HEK293 (cell line): ENCODE data around the gene MOK.
"Not testable (repeated sequence)": the region's sequence is repeated elsewhere in the genome, so short reads cannot be mapped to it uniquely, and the experiment has no call there.

Source experiments
- BCL11B ChIP-seq: fragments of 450-650 bp; formaldehyde crosslinking; IDR thresholded peaks from 2 replicates; pipeline ENCODE4 v1.5.1; 2016; ENCODE audit warnings: low read depth, missing biosample characterization, missing genetic modification characterization
- PRDM1 ChIP-seq: fragments of 450-650 bp; formaldehyde crosslinking; IDR thresholded peaks from 2 replicates; pipeline ENCODE4; 2016; ENCODE audit warnings: missing biosample characterization, missing genetic modification characterization
- ZNF157 ChIP-seq: fragments of 450-650 bp; formaldehyde crosslinking; IDR thresholded peaks from 2 replicates; pipeline ENCODE4 v1.5.1; 2016; ENCODE audit warnings: missing biosample characterization, missing genetic modification characterization
- ZNF335 ChIP-seq: fragments of 450-650 bp; formaldehyde crosslinking; conservative IDR thresholded peaks from 2 replicates; pipeline ENCODE4 v1.5.1; 2016; ENCODE audit warnings: missing biosample characterization, missing genetic modification characterization
- ZNF350 ChIP-seq: fragments of 450-650 bp; formaldehyde crosslinking; IDR thresholded peaks from 2 replicates; pipeline ENCODE4 v1.5.0; 2017; ENCODE audit warnings: missing biosample characterization, mild to moderate bottlenecking, missing genetic modification characterization
- TF ChIP-seq, protein P1 (sequence below): fragments of 450-650 bp; formaldehyde crosslinking; IDR thresholded peaks from 2 replicates; pipeline ENCODE4 v1.5.1; 2016; ENCODE audit warnings: missing biosample characterization, missing genetic modification characterization
- TF ChIP-seq, protein P2 (sequence below): fragments of 450-650 bp; formaldehyde crosslinking; conservative IDR thresholded peaks from 2 replicates; pipeline ENCODE4 v1.5.1; 2016; ENCODE audit warnings: low read depth, missing biosample characterization, missing genetic modification characterization

DNA sequence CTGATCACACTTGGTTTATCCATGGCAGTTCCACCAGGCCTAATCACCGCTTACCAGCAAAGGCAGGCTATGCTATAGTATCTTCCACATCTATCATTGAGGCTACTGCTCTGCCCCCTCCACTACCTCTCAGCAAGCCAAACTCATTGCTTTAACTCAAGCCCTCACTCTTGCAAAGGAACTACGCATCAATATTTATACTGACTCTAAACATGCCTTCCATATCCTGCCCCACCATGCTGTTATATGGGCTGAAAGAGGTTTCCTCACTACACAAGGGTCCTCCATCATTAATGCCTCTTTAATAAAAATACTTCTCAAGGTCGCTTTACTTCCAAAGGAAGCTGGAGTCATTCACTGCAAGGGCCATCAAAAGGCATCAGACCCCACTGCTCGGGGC, 61.2 kb downstream of the MOK start:
- TF ChIP-seq ZNF350 (tag by site-specific recombination); PRDM1 (tag by site-specific recombination); ZNF335; ZNF157 (tag by site-specific recombination); BCL11B (tag by site-specific recombination): not testable (repeated sequence)
- TF ChIP-seq, protein P1, sequence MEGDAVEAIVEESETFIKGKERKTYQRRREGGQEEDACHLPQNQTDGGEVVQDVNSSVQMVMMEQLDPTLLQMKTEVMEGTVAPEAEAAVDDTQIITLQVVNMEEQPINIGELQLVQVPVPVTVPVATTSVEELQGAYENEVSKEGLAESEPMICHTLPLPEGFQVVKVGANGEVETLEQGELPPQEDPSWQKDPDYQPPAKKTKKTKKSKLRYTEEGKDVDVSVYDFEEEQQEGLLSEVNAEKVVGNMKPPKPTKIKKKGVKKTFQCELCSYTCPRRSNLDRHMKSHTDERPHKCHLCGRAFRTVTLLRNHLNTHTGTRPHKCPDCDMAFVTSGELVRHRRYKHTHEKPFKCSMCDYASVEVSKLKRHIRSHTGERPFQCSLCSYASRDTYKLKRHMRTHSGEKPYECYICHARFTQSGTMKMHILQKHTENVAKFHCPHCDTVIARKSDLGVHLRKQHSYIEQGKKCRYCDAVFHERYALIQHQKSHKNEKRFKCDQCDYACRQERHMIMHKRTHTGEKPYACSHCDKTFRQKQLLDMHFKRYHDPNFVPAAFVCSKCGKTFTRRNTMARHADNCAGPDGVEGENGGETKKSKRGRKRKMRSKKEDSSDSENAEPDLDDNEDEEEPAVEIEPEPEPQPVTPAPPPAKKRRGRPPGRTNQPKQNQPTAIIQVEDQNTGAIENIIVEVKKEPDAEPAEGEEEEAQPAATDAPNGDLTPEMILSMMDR, result not testable (repeated sequence)
- TF ChIP-seq, protein P2, sequence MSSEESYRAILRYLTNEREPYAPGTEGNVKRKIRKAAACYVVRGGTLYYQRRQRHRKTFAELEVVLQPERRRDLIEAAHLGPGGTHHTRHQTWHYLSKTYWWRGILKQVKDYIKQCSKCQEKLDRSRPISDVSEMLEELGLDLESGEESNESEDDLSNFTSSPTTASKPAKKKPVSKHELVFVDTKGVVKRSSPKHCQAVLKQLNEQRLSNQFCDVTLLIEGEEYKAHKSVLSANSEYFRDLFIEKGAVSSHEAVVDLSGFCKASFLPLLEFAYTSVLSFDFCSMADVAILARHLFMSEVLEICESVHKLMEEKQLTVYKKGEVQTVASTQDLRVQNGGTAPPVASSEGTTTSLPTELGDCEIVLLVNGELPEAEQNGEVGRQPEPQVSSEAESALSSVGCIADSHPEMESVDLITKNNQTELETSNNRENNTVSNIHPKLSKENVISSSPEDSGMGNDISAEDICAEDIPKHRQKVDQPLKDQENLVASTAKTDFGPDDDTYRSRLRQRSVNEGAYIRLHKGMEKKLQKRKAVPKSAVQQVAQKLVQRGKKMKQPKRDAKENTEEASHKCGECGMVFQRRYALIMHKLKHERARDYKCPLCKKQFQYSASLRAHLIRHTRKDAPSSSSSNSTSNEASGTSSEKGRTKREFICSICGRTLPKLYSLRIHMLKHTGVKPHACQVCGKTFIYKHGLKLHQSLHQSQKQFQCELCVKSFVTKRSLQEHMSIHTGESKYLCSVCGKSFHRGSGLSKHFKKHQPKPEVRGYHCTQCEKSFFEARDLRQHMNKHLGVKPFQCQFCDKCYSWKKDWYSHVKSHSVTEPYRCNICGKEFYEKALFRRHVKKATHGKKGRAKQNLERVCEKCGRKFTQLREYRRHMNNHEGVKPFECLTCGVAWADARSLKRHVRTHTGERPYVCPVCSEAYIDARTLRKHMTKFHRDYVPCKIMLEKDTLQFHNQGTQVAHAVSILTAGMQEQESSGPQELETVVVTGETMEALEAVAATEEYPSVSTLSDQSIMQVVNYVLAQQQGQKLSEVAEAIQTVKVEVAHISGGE (tag by site-specific recombination), result not testable (repeated sequence)
